ENCODE results near the gene TMEM270. TPM values are rescaled to one million over a fixed set of nuclear protein-coding genes. Genes with fewer than 3 reads are reported as not detected.

TMEM270 gene
- total RNA-seq, 1 donor from 2014 or later: not detected

GRCh38 chr7:73885433-73885974, 24.5 kb downstream of the TMEM270 start:
- no peak for DNase-seq (ENCODE audit: low read depth, low spot score)

GRCh38 chr7:73885975-73886798, 25.2 kb downstream of the TMEM270 start:
- DNase-seq (ENCODE audit: low read depth, low spot score): peak; percentile 75

- no peak for DNase-seq (ENCODE audit: low read depth, low spot score)
Observed at GRCh38 chr7:73887762-73888161, 26.8 kb downstream of the TMEM270 start.

GRCh38 chr7:73888959-73889358, 28.0 kb downstream of the TMEM270 start:
- DNase-seq (ENCODE audit: low read depth, low spot score): no peak

GRCh38 chr7:73890555-73891147, 29.7 kb downstream of the TMEM270 start:
- DNase-seq (ENCODE audit: low read depth, low spot score): no peak

- DNase-seq (ENCODE audit: low read depth, low spot score): no peak
Observed at GRCh38 chr7:73891178-73891885, 30.4 kb downstream of the TMEM270 start.

- DNase-seq (ENCODE audit: low read depth, low spot score): no peak
Observed at GRCh38 chr7:73892003-73892999, 31.3 kb downstream of the TMEM270 start.

- no peak for DNase-seq (ENCODE audit: low read depth, low spot score)
Observed at GRCh38 chr7:73893342-73894101, 32.6 kb downstream of the TMEM270 start.

GRCh38 chr7:73894166-73894565, 33.2 kb downstream of the TMEM270 start:
- no peak for DNase-seq (ENCODE audit: low read depth, low spot score)

GRCh38 chr7:73894733-73895551, 34.0 kb downstream of the TMEM270 start:
- DNase-seq (ENCODE audit: low read depth, low spot score): no peak

GRCh38 chr7:73895626-73896025, 34.7 kb downstream of the TMEM270 start:
- no peak for DNase-seq (ENCODE audit: low read depth, low spot score)

GRCh38 chr7:73896454-73896853, 35.5 kb downstream of the TMEM270 start:
- DNase-seq (ENCODE audit: low read depth, low spot score): no peak

GRCh38 chr7:73899731-73900142, 38.8 kb downstream of the TMEM270 start:
- no peak for DNase-seq (ENCODE audit: low read depth, low spot score)

GRCh38 chr7:73900286-73900685, 39.3 kb downstream of the TMEM270 start:
- no peak for DNase-seq (ENCODE audit: low read depth, low spot score)

- no peak for DNase-seq (ENCODE audit: low read depth, low spot score)
Observed at GRCh38 chr7:73901231-73901822, 40.4 kb downstream of the TMEM270 start.

GRCh38 chr7:73901823-73902597, 41.1 kb downstream of the TMEM270 start:
- no peak for DNase-seq (ENCODE audit: low read depth, low spot score)

GRCh38 chr7:73903321-73904218, 42.6 kb downstream of the TMEM270 start:
- DNase-seq (ENCODE audit: low read depth, low spot score): no peak
